GM08714 (cell line): ENCODE measurements around the gene DBNL.

Source experiments
- H3K4me3 ChIP-seq: fragments of 200-500 bp; sonication (Bioruptor generic); 2 replicates; pipeline ENCODE4 v1.5.1; 2014; ENCODE audit warnings: mild to moderate bottlenecking, low read length, inconsistent platforms
- ZNF274 ChIP-seq: IDR thresholded peaks from 2 replicates; pipeline ENCODE4 v1.6.1; 2012; ENCODE audit warnings: mild to moderate bottlenecking, low read depth, low read length

Gene DBNL

GRCh38 chr7:44103923-44104859, 59.7 kb downstream of the DBNL start, which contains the start of gene AEBP1:
AEBP1 (plus strand) TSS chr7:44104345; CDS start chr7:44104666, 321 bp downstream.
- H3K4me3 ChIP-seq, result no peak within 1 kb of the TSS; the same call in 1 of the 2 replicates
- TF ChIP-seq ZNF274, result no peak

GRCh38 chr7:44104860-44105771, 60.6 kb downstream of the DBNL start:
- H3K4me3 ChIP-seq, result no peak overlapping the region; the same call in 1 of the 2 replicates
- TF ChIP-seq ZNF274, result no peak

- H3K4me3 ChIP-seq, result no peak overlapping the region
- no peak for TF ChIP-seq ZNF274
These were observed 61.3 kb downstream of the DBNL start for GRCh38 chr7:44105832-44106231.

GRCh38 chr7:44106311-44107065, 62.0 kb downstream of the DBNL start:
- TF ChIP-seq ZNF274, result no peak
- no peak overlapping the region for H3K4me3 ChIP-seq

- TF ChIP-seq ZNF274, result no peak
- H3K4me3 ChIP-seq, result no peak overlapping the region
These were observed 62.8 kb downstream of the DBNL start for GRCh38 chr7:44107116-44107960.

GRCh38 chr7:44107961-44108767, 63.7 kb downstream of the DBNL start:
- TF ChIP-seq ZNF274, result no peak
- H3K4me3 ChIP-seq, result no peak overlapping the region

- no peak for TF ChIP-seq ZNF274
These were observed 64.6 kb downstream of the DBNL start for GRCh38 chr7:44108768-44109750.

GRCh38 chr7:44109991-44110390, 65.5 kb downstream of the DBNL start:
- no peak overlapping the region for H3K4me3 ChIP-seq
- no peak for TF ChIP-seq ZNF274

More at GRCh38 chr7:44108768-44109750, 64.6 kb downstream of the DBNL start:
- no peak overlapping the region for H3K4me3 ChIP-seq

GRCh38 chr7:44110719-44111635, 66.5 kb downstream of the DBNL start:
- no peak for TF ChIP-seq ZNF274
- H3K4me3 ChIP-seq, result no peak overlapping the region
